WI38 (cell line): ENCODE results near the gene NR2F1.

Experiments
- H3K4me3 ChIP-seq: 2 replicates; pipeline ENCODE4 v1.5.1; 2011; ENCODE audit warnings: low read depth, mild to moderate bottlenecking, control low read depth, low read length
- CTCF ChIP-seq: IDR thresholded peaks from 2 replicates; pipeline ENCODE4 v1.5.1; 2012; ENCODE audit warnings: low read depth, mild to moderate bottlenecking, control low read depth, low read length

The NR2F1 gene

DNA sequence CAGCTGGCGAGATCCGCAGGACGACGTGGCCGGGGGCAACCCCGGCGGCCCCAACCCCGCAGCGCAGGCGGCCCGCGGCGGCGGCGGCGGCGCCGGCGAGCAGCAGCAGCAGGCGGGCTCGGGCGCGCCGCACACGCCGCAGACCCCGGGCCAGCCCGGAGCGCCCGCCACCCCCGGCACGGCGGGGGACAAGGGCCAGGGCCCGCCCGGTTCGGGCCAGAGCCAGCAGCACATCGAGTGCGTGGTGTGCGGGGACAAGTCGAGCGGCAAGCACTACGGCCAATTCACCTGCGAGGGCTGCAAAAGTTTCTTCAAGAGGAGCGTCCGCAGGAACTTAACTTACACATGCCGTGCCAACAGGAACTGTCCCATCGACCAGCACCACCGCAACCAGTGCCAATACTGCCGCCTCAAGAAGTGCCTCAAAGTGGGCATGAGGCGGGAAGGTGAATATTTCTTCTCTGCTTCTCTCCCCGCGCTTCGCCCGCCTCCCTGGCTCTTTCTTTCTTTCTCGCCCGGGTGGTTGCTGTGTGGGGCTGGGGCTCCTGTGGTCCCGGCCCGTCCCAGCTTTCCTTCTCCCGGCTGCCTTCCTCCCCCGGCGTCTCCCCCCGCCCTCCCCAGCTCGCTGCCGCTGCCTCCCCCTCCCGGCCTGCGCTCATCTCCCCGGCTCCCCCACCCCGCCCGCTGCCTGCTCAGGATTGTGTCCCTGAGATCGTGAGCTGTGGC is 2.2 kb downstream of the NR2F1 start:
- no peak for TF ChIP-seq CTCF
- H3K4me3 ChIP-seq = peak overlapping the region; percentile 92

DNA sequence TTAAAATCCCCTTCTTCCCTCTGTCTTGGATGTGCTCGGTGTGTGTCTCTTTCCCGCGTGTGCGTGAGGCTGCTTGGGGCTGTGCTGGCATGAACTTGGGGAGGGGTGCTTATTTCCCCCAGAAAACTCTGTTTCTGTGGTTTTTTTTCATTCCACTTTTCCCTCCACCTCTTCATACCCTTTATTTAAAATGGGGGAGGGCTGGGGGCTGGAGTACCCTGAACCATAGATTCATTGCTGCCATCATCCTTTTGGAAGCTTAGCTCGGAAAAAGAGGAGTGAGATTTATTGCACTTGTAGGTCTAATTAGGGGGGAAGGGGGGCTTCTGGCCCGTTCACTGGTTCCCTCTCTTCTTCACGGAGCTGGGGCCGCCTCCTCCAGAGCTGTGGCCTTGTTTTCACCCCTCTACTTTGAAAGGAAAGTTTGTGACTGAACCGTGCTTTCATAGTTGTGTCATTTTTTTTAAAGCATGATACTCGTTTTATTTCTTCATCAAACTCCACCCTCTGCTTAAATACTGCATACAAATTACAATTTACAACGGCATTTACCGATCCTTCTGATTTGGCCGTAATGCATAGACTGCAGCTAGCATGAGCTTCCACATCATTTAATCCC is 2.9 kb downstream of the NR2F1 start:
- peak overlapping the region; percentile 92 for H3K4me3 ChIP-seq
- no peak for TF ChIP-seq CTCF

- peak overlapping the region; percentile 92 for H3K4me3 ChIP-seq
- TF ChIP-seq CTCF = no peak
These were observed 3.9 kb downstream of the NR2F1 start for GRCh38 chr5:93586736-93587596.

DNA sequence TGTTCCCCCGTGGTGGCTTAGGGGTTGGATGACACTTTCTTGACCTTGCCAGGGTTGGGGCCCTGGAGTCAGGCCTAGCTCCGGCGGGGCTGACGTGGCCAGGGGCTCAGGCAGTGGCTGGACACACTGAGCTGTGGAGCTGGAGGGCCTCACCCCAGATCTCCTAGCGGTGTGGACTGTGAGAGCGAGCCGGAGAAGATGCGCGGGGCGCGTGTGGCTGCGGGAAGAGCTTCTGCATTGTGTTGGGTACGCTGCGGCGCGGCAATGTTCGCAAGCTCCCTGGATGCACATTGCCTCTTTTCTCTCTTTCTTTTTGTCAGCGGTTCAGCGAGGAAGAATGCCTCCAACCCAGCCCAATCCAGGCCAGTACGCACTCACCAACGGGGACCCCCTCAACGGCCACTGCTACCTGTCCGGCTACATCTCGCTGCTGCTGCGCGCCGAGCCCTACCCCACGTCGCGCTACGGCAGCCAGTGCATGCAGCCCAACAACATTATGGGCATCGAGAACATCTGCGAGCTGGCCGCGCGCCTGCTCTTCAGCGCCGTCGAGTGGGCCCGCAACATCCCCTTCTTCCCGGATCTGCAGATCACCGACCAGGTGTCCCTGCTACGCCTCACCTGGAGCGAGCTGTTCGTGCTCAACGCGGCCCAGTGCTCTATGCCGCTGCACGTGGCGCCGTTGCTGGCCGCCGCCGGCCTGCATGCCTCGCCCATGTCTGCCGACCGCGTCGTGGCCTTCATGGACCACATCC is 4.8 kb downstream of the NR2F1 start:
- no peak for TF ChIP-seq CTCF
- peak overlapping the region; percentile 92 for H3K4me3 ChIP-seq

GRCh38 chr5:93588352-93589151 is 5.5 kb downstream of the NR2F1 start:
- peak overlapping the region; percentile 92 for H3K4me3 ChIP-seq
- no peak for TF ChIP-seq CTCF

DNA sequence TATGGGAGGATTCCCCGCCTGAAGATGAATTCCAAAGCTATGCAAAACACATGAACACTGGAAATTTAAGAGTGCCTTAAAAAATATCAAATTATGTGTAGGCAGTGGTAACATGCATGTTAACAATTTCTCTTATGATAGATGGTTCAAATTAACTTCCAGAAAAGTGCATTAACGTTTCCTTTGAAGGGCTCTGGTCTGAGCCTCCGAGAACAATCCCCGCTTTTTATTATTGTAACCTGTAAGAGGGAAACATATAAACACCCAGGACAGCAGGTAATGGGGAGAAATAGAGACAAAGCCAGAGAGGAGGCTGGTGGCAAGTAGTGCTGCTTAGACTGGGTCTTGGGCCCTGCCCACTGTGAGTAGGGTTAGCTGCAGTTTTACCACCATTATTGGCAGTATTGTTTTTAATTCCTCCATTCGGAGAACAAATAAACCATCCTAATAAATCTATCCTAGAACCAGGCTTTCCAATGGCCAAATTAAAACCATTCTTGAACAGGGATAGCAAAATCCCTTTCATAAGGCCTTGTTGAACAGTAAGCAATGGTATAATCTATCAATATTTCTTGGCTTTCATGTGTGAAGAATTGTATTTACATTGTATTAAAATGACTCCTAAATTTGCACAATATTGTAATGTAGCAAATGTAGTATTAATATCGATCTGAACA is 6.3 kb downstream of the NR2F1 start:
- H3K4me3 ChIP-seq = peak overlapping the region; percentile 92
- no peak for TF ChIP-seq CTCF
